Gastrocnemius medialis (tissue), 4 donors: Measurements from ENCODE around the gene ARFGAP2. TPM values are rescaled to one million over a fixed set of nuclear protein-coding genes. Genes with fewer than 3 reads are reported as not detected.

ENCODE experiments used
- ATAC-seq, 2 donors: fragments of 150-250 bp; one replicate each; pipeline ENCODE4 v1.9.1; 2016
- DNase-seq, 2 donors: peaks; one replicate each; pipeline ENCODE4 v3.0.0-alpha.2; 2019
- H3K27ac ChIP-seq, 4 donors: fragments of 200-600 bp; sonication (generic); 1 replicate in 1 of 4; 2 replicates in 3 of 4; pipeline ENCODE4 v1.5.1; 2016 to 2018; ENCODE audit warnings: mild to moderate bottlenecking in 2 of 4, moderate library complexity in 1 of 4
- H3K27me3 ChIP-seq, 3 donors: fragments of 200-600 bp; sonication (generic) in 2 of 3; 1 replicate in 1 of 3; 2 replicates in 2 of 3; pipeline versions ENCODE4 v1.5.1 to v1.6.0; 2016 to 2019; ENCODE audit warnings: mild to moderate bottlenecking in 1 of 3, moderate library complexity in 1 of 3
- H3K36me3 ChIP-seq, 2 donors: fragments of 200-600 bp; sonication (generic) in 1 of 2; one replicate each; pipeline ENCODE4 v1.5.1; 2017 to 2018
- H3K4me1 ChIP-seq, 2 donors: fragments of 200-600 bp; sonication (generic) in 1 of 2; one replicate each; pipeline ENCODE4 v1.5.1; 2016 to 2017; ENCODE audit warnings: mild to moderate bottlenecking in 2 of 2
- H3K4me3 ChIP-seq, 4 donors: fragments of 200-600 bp; sonication (generic) in 3 of 4; 1 replicate in 1 of 4; 2 replicates in 3 of 4; pipeline ENCODE4 v1.5.1; 2016 to 2019; ENCODE audit warnings: mild to moderate bottlenecking in 2 of 4
- H3K9me3 ChIP-seq, 3 donors: fragments of 200-600 bp; sonication (generic) in 2 of 3; 1 replicate in 1 of 3; 2 replicates in 2 of 3; pipeline ENCODE4 v1.5.1; 2016 to 2019
- CTCF ChIP-seq, 5 experiments: fragments of 450-650 bp in 3 of 5; fragments of 200-600 bp in 2 of 5; sonication (generic) in 2 of 5; IDR thresholded peaks in 4 of 5; conservative IDR thresholded peaks in 1 of 5; 1 replicate in 4 of 5; 2 replicates in 1 of 5; pipeline ENCODE4 v1.5.1; 2016 to 2019; ENCODE audit warnings: antibody characterized with exemption in 5 of 5, mild to moderate bottlenecking in 3 of 5, moderate library complexity in 3 of 5
- POLR2A ChIP-seq, 2 donors: fragments of 450-650 bp; IDR thresholded peaks; one replicate each; pipeline ENCODE4 v1.6.1; 2017; ENCODE audit warnings: antibody characterized with exemption in 2 of 2, mild to moderate bottlenecking in 2 of 2, moderate library complexity in 2 of 2
- in situ Hi-C, 4 donors: fragments of 200-750 bp; cut with MboI; loops; one replicate each; pipeline versions ENCODE4 v1.15.0 to v1.8.0; 2017; ENCODE audit warnings: low sequenced_read_pairs in 4 of 4
- intact Hi-C: fragments of 100-400 bp; cut with DNase I; formaldehyde crosslinking; loops from one replicate; pipeline ENCODE4 v1.15.1; 2023; ENCODE audit warnings: low total_unique reads
- total RNA-seq, 4 donors: library from RNA; depleted of rRNA; stranded (reverse); fragments of >200 nt; gene quantifications; one replicate each; pipeline versions ENCODE4 v1.1.0 to v1.2.3, GENCODE V29; 2016

Gene ARFGAP2
- total RNA-seq, 4 donors from 2014 or later, result 120 to 165 (median 142) TPM

- Histone ChIP-seq H3K4me3 (peak overlapping the region; percentile 68 to 91 (median 84)), H3K27ac (peak overlapping the region; percentile 97 to 99 (median 98)), H3K36me3 (peaks cover 0 to 5% of the 10 kb centered on the region in 2 donors), H3K4me1 (peaks cover 60 to 77% of the 10 kb centered on the region in 2 donors), H3K9me3 (no peaks in the 10 kb centered on the region), H3K27me3 (no peaks in the 10 kb centered on the region)
- DNase-seq (peak in 1 of 2 donors; percentile 55), ATAC-seq (no peak)
- in situ Hi-C loops, result loop anchor here in 2 of 4 donors (5.0 to 10.0 kb wide), 2 partner anchors 67 to 170 kb away; partner anchors contain the start of gene MYBPC3 (in 1 of the 2)
- TF ChIP-seq POLR2A (IDR thresholded peaks at IDR 0.05) (no peak), CTCF (IDR thresholded peaks at IDR 0.05 in 4 of 5, conservative IDR thresholded peaks at IDR 0.05 in 1 of 5) (no peak)
- intact Hi-C loops, result loop anchor here (1.0 to 10.0 kb wide), 5 partner anchors 85 to 820 kb away; partner anchors contain the start of genes CELF1, FNBP4, MADD and RAPSN
Observed at GRCh38 chr11:47184711-47185304, 8.1 kb upstream of the ARFGAP2 start.

- H3K36me3 ChIP-seq, result peaks cover 0 to 13% of the 10 kb centered on the region in 2 donors
- ATAC-seq (peak; percentile 7 to 20), DNase-seq (peak; percentile 57 to 85)
- TF ChIP-seq POLR2A (IDR thresholded peaks at IDR 0.05), result peak; percentile 57 to 74
- TF ChIP-seq CTCF (IDR thresholded peaks at IDR 0.05 in 4 of 5, conservative IDR thresholded peaks at IDR 0.05 in 1 of 5), result no peak
- H3K4me1 ChIP-seq, result peaks cover 59 to 81% of the 10 kb centered on the region in 2 donors
- in situ Hi-C loops (loop anchor here in 2 of 4 donors (5.0 to 10.0 kb wide), 2 partner anchors 68 to 171 kb away; partner anchors contain the start of gene MYBPC3 (in 1 of the 2)), intact Hi-C loops (loop anchor here (1.0 to 10.0 kb wide), 5 partner anchors 86 to 819 kb away; partner anchors contain the start of genes CELF1, FNBP4, MADD and RAPSN)
- peak overlapping the region; percentile 68 to 91 (median 84) for H3K4me3 ChIP-seq
- H3K27me3 ChIP-seq, result no peaks in the 10 kb centered on the region
- no peaks in the 10 kb centered on the region for H3K9me3 ChIP-seq
- H3K27ac ChIP-seq, result peak overlapping the region; percentile 97 to 99 (median 98)
Observed at GRCh38 chr11:47183969-47184368, 7.3 kb upstream of the ARFGAP2 start.

- H3K4me3 ChIP-seq, result peak overlapping the region; percentile 44 to 80 (median 48)
- no peaks in the 10 kb centered on the region for H3K27me3 ChIP-seq
- peaks cover 59 to 83% of the 10 kb centered on the region in 2 donors for H3K4me1 ChIP-seq
- peak; percentile 57 to 61 for TF ChIP-seq POLR2A (IDR thresholded peaks at IDR 0.05)
- no peak for TF ChIP-seq CTCF (IDR thresholded peaks at IDR 0.05 in 4 of 5, conservative IDR thresholded peaks at IDR 0.05 in 1 of 5)
- peak; percentile 31 to 34 for ATAC-seq
- peaks cover 0 to 17% of the 10 kb centered on the region in 2 donors for H3K36me3 ChIP-seq
- no peaks in the 10 kb centered on the region for H3K9me3 ChIP-seq
- in situ Hi-C loops, result loop anchor here in 2 of 4 donors (5.0 to 10.0 kb wide), 2 partner anchors 69 to 172 kb away; partner anchors contain the start of gene MYBPC3 (in 1 of the 2)
- DNase-seq, result peak; percentile 77 to 92
- intact Hi-C loops, result loop anchor here (10.0 kb wide), 4 partner anchors 262 to 818 kb away; partner anchors contain the start of genes CELF1, FNBP4 and RAPSN
- H3K27ac ChIP-seq, result peak overlapping the region; percentile 97 to 99 (median 98)
Observed at GRCh38 chr11:47183031-47183856, 6.6 kb upstream of the ARFGAP2 start.

GRCh38 chr11:47182380-47182779 lies 5.7 kb upstream of the ARFGAP2 start:
- Histone ChIP-seq H3K27ac (peak overlapping the region; percentile 97 to 99 (median 98)), H3K4me3 (peak overlapping the region; percentile 44 to 80 (median 48))
- peak in 2 of 5 experiments; percentile 18 to 34 for TF ChIP-seq CTCF (IDR thresholded peaks at IDR 0.05 in 4 of 5, conservative IDR thresholded peaks at IDR 0.05 in 1 of 5)
- TF ChIP-seq POLR2A (IDR thresholded peaks at IDR 0.05), result no peak

More at GRCh38 chr11:47182380-47182779, 5.7 kb upstream of the ARFGAP2 start:
- in situ Hi-C loops, result loop anchor here in 2 of 4 donors (5.0 to 10.0 kb wide), 2 partner anchors 70 to 172 kb away; partner anchors contain the start of gene MYBPC3 (in 1 of the 2)
- ATAC-seq (peak in 1 of 2 donors; percentile 2), DNase-seq (peak in 1 of 2 donors; percentile 66)
- intact Hi-C loops, result loop anchor here (10.0 kb wide), 4 partner anchors 262 to 818 kb away; partner anchors contain the start of genes CELF1, FNBP4 and RAPSN
- peaks cover 0 to 17% of the 10 kb centered on the region in 2 donors for H3K36me3 ChIP-seq
- no peaks in the 10 kb centered on the region for H3K27me3 ChIP-seq
- no peaks in the 10 kb centered on the region for H3K9me3 ChIP-seq
- H3K4me1 ChIP-seq, result peaks cover 60 to 83% of the 10 kb centered on the region in 2 donors
